ENCODE measurements around the gene CPNE9. TPM values are rescaled to one million over a fixed set of nuclear protein-coding genes. Genes with fewer than 3 reads are reported as not detected.

The CPNE9 gene
- total RNA-seq, 1 experiment from 2014 or later: 3.5 TPM

DNA sequence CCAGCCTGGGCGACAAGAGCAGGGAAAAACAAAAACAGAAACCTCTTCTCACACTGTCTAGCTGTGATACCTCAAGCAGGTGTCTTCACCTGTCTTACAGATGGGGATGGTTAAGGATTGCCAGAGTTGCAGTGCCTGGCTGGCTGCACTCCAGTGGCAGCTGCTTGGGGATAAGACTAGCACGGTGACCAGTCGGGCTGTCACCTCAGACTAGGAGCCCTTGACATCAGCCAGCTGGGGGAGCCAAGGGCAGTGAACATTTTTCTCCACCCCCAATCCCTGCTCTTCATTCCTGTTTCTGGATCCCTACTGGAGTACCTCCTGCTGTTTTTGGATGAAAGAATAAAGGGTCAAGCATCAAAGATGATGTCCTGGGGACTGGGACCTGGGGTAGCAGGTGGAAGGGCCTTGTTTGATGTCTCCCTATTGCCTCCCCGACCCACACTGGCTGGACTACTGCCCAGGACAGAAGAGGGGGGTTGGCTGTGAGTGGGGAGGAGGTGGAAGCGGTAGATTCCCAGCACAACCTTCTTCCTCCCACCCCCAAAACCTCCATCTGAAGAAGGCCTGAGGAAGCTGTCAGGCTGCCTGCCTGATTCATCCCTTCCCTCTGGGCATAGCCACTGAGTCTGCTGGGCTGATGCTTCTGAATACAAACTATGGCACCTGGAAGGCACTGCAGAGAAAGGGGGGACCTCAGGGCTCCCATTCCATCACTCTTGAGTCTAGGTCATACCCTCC is 7.0 kb upstream of the CPNE9 start:
- WGBS (ENCODE audit: extremely low coverage, insufficient read length, low lambda C conversion rate): no CpG with 5 or more reads among the region's 5 CpGs
- Histone ChIP-seq H3K4me2 (ENCODE audit: insufficient read depth, insufficient read length, low read length) (no peak overlapping the region), H3K4ac (ENCODE audit: low read depth, low read length) (no peak overlapping the region), H3K14ac (ENCODE audit: insufficient read depth, low read length) (no peak overlapping the region), H2BK15ac (ENCODE audit: low read depth, low read length) (no peak overlapping the region), H3T11ph (ENCODE audit: low read length) (no peak overlapping the region), H3K79me2 (ENCODE audit: insufficient read depth, low read length) (no peaks in the 10 kb centered on the region), H3K23ac (ENCODE audit: insufficient read length, low read depth, low read length) (no peak overlapping the region), H3K18ac (ENCODE audit: insufficient read length, low read depth, low read length) (no peak overlapping the region), H3K9ac (ENCODE audit: extremely low read depth, insufficient read length, low read length) (no peak overlapping the region), H2BK20ac (ENCODE audit: low read depth, low read length, poor library complexity, severe bottlenecking) (no peak overlapping the region), H2BK5ac (ENCODE audit: insufficient read length, low read length) (no peak overlapping the region), H3K4me1 (ENCODE audit: insufficient read depth, low read length) (no peaks in the 10 kb centered on the region), H3K27me3 (ENCODE audit: insufficient read depth, low read length) (no peaks in the 10 kb centered on the region), H3K56ac (ENCODE audit: insufficient read length, low read depth, low read length) (no peak overlapping the region), H3K79me1 (ENCODE audit: insufficient read depth, low read depth, low read length, poor library complexity, severe bottlenecking) (no peaks in the 10 kb centered on the region), H2BK12ac (ENCODE audit: insufficient read length, low read depth, low read length) (no peak overlapping the region), H2AK5ac (ENCODE audit: insufficient read length, low read length) (no peak overlapping the region), H2AFZ (ENCODE audit: low read length) (no peak overlapping the region), H3K23me2 (ENCODE audit: insufficient read length, low read depth, low read length, poor library complexity, severe bottlenecking) (no peaks in the 10 kb centered on the region), H2BK120ac (ENCODE audit: low read depth, low read length, poor library complexity, severe bottlenecking) (no peak overlapping the region), H4K91ac (ENCODE audit: insufficient read length, low read depth, low read length) (no peak overlapping the region), H4K20me1 (ENCODE audit: control insufficient read depth, insufficient read depth, insufficient read length) (no peaks in the 10 kb centered on the region), H4K8ac (replicated peaks; ENCODE audit: insufficient read length, low read depth, low read length) (no peak overlapping the region), H3K27ac (ENCODE audit: insufficient read length, low read depth, low read length) (no peak overlapping the region), H4K5ac (ENCODE audit: insufficient read length, low read depth, low read length) (no peak overlapping the region), H3K9me3 (ENCODE audit: control insufficient read depth, low read depth, low read length) (no peaks in the 10 kb centered on the region)
- Mint-ChIP-seq H3K4me3 (no peak overlapping the region), H3K36me3 (ENCODE audit: insufficient read depth in 1 of 3, low read depth in 3 of 3) (peaks cover 0 to 18% (median 3%) of the 10 kb centered on the region in 3 experiments; a peak in 5 of 7 replicates), H3K27ac (no peak overlapping the region), H3K4me1 (no peaks in the 10 kb centered on the region; a peak in 1 of 4 replicates), H3K27me3 (ENCODE audit: low read depth) (no peaks in the 10 kb centered on the region; the same call in 1 of the 2 replicates), H3K9me3 (no peaks in the 10 kb centered on the region)
- DNase-seq: no peak
- TF ChIP-seq, protein P1, sequence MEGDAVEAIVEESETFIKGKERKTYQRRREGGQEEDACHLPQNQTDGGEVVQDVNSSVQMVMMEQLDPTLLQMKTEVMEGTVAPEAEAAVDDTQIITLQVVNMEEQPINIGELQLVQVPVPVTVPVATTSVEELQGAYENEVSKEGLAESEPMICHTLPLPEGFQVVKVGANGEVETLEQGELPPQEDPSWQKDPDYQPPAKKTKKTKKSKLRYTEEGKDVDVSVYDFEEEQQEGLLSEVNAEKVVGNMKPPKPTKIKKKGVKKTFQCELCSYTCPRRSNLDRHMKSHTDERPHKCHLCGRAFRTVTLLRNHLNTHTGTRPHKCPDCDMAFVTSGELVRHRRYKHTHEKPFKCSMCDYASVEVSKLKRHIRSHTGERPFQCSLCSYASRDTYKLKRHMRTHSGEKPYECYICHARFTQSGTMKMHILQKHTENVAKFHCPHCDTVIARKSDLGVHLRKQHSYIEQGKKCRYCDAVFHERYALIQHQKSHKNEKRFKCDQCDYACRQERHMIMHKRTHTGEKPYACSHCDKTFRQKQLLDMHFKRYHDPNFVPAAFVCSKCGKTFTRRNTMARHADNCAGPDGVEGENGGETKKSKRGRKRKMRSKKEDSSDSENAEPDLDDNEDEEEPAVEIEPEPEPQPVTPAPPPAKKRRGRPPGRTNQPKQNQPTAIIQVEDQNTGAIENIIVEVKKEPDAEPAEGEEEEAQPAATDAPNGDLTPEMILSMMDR (conservative IDR thresholded peaks at IDR 0.05): no peak

Data from H9 (cell line).